ENCODE data around the gene SLC25A25. TPM values are rescaled to one million over a fixed set of nuclear protein-coding genes. Genes with fewer than 3 reads are reported as not detected.
"Not testable (repeated sequence)": the region's sequence is repeated elsewhere in the genome, so short reads cannot be mapped to it uniquely, and the experiment has no call there.

SLC25A25 gene
- total RNA-seq, 1 experiment from 2014 or later: 8.7 TPM

DNA sequence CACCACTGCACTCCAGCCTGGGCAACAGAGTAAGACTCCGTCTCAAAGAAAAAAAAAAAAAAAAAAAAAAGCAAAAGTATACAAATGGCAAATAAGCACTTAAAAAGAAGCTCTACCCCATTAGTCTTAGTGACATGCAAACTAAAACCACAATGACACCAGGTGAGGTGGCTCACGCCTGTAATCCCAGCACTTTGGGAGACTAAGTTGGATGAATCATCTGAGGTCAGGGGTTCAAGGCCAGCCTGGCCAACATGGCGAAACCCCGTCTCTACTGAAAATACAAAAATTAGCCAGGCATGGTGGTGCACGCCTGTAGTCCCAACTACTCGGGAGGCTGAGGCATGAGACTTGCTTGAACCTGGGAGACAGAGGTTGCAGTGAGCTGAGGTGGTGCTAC lies 22.6 kb upstream of the SLC25A25 start:
- not testable (repeated sequence) for H3K27me3 ChIP-seq, DNase-seq, H3K4me3 ChIP-seq, H3K9me3 ChIP-seq, H3K36me3 ChIP-seq

DNA sequence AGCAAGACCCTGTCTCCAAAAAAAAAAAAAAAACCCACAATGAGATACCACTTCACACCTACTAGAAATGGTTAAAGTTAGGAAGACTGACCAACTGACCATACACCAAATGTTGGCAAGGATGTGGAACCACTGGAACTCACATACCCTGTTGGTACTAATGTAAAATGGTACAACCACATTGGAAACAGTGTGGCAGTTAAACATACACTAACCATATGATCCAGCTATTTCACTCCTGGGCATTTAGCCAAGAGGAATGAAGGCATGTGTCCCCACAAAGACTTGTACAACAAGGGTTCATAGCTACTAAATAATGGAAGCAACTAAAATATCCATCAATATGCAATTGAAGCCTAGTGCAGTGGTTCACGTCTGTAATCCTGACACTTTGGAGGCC lies 22.2 kb upstream of the SLC25A25 start:
- no peaks in the 10 kb centered on the region for H3K9me3 ChIP-seq
- H3K36me3 ChIP-seq: no peaks in the 10 kb centered on the region
- no peaks in the 10 kb centered on the region for H3K27me3 ChIP-seq
- DNase-seq: no peak
- no peak overlapping the region for H3K4me3 ChIP-seq

DNA sequence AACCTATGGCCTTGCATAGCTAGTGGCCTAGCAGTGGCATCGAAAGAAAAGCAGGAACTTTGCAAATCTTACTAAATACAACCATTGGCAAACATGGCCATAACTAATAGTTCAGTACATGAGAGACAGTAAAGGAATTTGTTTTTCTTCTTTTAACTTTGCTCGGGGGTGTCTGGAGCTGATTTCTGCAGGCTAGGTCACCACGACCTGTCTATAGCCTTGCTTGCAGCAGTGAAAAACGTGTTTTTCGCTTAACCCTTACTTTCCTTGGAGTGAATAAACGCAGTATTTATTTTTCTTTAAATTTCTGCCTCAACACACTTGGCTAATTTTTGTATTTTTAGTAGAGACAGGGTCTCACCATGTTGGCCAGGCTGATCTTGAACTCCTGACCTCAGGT lies 20.8 kb upstream of the SLC25A25 start:
- Histone ChIP-seq H3K27me3 (no peaks in the 10 kb centered on the region), H3K9me3 (no peaks in the 10 kb centered on the region), H3K4me3 (no peak overlapping the region), H3K36me3 (no peaks in the 10 kb centered on the region)
- DNase-seq: no peak

DNA sequence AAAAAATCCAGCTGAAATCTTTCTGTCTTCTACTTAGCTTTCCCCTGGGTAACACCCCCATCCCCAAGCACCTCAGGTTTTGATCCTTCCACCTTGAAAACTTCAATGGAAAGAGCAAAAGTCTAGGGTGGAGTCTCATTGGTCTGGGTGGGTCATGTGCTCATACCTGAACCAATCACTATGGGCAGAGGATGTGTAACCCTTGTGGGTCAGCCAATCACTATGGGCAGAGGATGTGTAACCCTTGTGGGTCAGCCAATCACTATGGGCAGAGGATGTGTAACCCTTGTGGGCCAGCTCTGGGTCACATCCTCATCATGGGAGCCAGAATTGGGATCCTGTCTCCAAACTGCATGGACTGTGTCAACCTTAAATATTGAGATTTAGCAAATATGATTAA lies 19.4 kb upstream of the SLC25A25 start:
- no peak for DNase-seq
- no peak overlapping the region for H3K4me3 ChIP-seq
- H3K27me3 ChIP-seq: no peaks in the 10 kb centered on the region
- H3K9me3 ChIP-seq: no peaks in the 10 kb centered on the region
- H3K36me3 ChIP-seq: no peaks in the 10 kb centered on the region

DNA sequence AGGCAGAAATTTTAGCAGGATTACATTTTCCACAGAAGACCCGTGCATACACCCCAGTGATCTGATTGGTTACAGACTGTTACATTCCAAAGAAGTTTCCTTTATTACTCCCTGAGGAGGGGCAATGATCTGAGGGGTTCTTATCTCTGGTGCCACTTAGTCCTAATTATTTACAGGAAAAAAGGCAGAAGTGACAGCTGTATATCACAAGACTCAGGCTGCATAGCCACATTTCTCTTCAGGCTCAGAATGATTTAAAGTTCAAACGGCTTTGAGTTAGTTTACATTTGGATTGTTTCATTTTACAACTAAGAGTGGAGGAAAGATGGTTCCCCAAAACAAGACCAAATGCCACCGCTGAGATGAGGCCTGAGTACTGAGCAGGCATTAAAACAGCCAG lies 18.2 kb upstream of the SLC25A25 start:
- H3K9me3 ChIP-seq: no peaks in the 10 kb centered on the region
- no peaks in the 10 kb centered on the region for H3K27me3 ChIP-seq
- no peaks in the 10 kb centered on the region for H3K36me3 ChIP-seq
- H3K4me3 ChIP-seq: no peak overlapping the region
- DNase-seq: no peak

DNA sequence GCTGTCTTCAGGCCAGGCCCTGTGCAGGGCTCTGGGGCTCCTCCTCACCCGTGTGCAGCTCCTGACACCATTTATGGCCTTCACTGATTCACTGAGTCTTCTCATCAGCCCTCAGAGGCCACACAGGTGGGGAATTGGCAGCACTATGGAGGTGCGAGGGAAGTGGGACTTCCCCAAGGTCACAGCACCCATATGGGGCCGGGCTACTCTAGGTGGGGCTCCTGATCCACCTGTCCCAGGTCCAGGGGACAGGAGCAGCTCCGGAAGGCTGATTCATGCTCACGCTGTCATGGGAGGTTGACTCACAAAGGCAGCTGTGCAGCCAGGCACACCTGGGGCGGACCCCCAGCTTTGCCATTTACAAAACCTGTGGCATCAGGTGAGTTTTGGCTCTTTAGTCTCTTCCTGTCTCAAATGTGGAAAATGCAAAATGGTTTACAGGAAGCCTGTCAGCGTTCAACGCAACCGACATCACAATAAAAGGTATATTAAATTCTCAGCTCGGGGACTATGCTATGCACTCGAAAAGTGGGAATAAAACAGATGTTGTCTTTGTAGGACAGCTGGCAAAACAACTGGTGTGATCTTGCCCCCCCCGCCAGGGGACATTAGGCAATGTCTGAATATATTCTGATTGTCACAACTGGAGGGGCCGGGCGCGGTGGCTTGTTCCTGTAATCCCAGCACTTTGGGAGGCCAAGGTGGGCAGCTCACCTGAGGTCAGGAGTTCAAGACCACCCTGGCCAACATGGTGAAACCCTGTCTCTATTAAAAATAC lies 15.9 kb upstream of the SLC25A25 start:
- no peaks in the 10 kb centered on the region for H3K9me3 ChIP-seq
- no peaks in the 10 kb centered on the region for H3K27me3 ChIP-seq
- H3K4me3 ChIP-seq: no peak overlapping the region
- DNase-seq: no peak
- no peaks in the 10 kb centered on the region for H3K36me3 ChIP-seq

DNA sequence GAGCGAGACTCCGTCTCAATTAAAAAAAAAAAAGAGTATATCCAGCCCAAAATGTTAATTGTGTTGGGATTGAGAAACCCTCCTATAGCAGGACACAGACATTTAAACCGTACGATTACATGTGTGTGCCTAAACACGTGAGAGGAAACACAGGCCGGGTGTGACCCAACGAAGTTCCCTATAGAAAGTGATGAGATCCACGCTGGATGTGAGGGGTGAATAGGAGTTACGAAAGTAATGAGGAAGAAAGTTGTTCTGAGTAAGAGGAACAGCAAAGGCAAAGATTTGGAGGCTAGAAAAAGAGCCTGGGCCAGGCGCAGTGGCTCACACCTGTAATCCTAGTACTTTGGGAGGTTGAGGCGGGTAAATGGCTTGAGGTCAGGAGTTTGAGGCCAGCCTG lies 14.5 kb upstream of the SLC25A25 start:
- Histone ChIP-seq H3K27me3 (no peaks in the 10 kb centered on the region), H3K4me3 (no peak overlapping the region), H3K36me3 (no peaks in the 10 kb centered on the region), H3K9me3 (no peaks in the 10 kb centered on the region)
- no peak for DNase-seq

DNA sequence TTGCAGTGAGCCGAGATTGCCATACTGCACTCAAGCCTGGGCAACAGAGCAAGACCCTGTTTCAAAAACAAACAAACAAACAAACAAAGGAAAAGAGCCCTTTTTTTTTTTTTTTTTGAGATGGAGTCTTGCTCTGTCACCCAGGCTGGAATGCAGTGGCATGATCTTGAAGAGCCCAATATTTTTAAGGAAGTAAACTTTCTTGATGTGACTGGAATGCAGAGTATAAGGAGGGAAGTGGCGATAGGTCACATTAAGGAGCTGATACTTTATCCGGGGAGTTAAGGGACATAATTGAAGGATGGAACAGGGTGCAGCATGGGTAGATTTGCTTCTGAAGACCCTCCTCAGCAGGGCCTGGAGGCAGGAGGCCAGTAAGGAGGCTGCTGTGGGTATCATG lies 13.9 kb upstream of the SLC25A25 start:
- Histone ChIP-seq H3K27me3 (no peaks in the 10 kb centered on the region), H3K4me3 (no peak overlapping the region), H3K36me3 (no peaks in the 10 kb centered on the region), H3K9me3 (no peaks in the 10 kb centered on the region)
- DNase-seq: no peak

DNA sequence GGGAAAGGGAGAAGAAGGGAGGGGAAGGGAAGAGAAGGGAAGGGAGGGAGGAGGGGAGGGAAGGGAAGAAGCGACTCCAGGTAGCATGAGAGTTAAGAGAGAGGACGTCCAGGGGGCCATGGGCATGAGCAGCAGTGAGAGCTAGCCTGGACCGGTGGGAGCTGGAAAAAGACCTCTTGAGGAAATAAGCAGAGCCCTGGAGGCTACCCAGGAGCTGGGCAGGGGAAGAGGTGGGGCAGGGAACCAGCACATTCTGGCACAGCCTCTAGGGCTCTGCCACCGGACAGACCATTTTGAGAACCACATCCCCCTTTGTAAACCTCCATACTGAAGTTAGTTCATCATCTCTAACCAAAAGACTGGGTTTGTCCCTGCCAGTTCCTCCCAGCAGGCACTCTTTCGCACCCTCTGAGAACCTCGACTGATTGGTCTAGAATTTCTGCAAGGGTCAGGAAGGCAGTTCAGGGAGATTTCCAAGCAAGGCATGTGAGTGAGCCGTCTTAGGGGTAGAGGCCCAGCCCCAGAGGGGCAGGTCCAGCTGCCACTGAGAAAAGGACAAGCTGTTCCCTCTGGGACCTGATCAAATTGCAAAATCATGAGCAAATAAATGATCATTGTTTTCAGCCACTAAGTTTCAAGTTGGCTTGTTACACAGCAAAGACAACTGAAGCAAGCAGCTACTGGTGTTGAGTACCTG lies 12.5 kb upstream of the SLC25A25 start:
- Histone ChIP-seq H3K9me3 (no peaks in the 10 kb centered on the region), H3K27me3 (no peaks in the 10 kb centered on the region), H3K4me3 (no peak overlapping the region), H3K36me3 (no peaks in the 10 kb centered on the region)
- no peak for DNase-seq

DNA sequence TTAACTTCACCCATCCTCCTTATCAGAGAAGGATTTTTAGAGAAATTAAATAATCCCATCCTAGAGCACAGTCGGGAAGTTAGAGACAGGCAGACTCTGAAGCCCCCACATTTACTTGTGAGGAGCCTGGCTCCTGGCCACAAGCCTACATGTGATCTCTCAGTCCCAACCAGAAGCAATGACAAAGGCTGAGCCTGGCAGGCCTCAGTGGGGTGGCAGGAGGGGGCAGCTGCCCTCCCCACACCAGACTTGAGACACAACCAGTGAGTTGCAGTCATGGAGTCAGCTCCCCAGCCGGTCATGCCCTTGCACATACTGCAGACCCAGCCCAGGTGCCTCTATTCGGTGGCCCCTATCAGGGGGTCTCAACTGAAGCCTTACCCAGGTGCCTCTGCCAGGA lies 11.9 kb upstream of the SLC25A25 start:
- H3K36me3 ChIP-seq: no peaks in the 10 kb centered on the region
- H3K9me3 ChIP-seq: no peaks in the 10 kb centered on the region
- no peaks in the 10 kb centered on the region for H3K27me3 ChIP-seq
- no peak for DNase-seq
- H3K4me3 ChIP-seq: no peak overlapping the region

DNA sequence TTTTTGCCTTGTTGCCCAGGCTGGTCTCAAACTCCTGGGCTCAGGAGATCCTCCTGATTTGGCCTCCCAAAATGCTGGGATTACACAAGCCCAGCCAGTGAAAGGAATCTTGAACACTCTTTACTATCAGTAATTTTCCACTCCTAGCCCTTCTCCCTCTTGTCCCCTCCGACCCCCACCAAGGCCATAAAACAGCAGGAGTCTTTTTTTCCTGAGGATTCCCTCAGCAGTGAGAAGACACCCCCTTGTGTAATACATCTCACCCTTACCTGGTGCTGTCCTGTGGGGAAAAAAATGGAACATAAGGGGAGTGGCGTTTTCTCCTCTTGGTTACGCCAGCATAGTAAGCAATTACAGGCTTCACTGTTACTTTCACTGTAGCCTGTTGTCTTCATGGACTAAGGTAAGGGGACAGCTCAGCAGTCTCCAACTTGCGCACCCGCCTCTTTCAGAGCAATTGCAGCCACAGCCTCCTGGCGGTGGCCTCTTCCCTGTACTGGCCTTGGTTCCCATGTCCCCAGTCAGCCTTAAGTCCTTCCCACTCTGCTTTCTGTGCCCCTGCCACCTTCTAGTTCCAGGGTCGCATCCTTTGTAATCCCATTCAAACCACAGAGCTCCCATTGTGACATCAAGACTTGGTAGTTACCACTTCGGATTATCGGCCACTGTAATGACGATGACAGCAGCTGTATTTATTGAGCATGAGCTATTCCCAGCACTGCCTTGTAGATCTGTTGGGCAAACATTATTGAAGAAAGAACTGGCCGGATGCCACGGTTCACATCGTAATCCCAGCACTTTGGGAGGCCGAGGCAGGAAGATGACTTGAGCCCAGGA lies 10.9 kb upstream of the SLC25A25 start:
- no peaks in the 10 kb centered on the region for H3K9me3 ChIP-seq
- DNase-seq: no peak
- no peaks in the 10 kb centered on the region for H3K27me3 ChIP-seq
- H3K36me3 ChIP-seq: no peaks in the 10 kb centered on the region
- H3K4me3 ChIP-seq: no peak overlapping the region

DNA sequence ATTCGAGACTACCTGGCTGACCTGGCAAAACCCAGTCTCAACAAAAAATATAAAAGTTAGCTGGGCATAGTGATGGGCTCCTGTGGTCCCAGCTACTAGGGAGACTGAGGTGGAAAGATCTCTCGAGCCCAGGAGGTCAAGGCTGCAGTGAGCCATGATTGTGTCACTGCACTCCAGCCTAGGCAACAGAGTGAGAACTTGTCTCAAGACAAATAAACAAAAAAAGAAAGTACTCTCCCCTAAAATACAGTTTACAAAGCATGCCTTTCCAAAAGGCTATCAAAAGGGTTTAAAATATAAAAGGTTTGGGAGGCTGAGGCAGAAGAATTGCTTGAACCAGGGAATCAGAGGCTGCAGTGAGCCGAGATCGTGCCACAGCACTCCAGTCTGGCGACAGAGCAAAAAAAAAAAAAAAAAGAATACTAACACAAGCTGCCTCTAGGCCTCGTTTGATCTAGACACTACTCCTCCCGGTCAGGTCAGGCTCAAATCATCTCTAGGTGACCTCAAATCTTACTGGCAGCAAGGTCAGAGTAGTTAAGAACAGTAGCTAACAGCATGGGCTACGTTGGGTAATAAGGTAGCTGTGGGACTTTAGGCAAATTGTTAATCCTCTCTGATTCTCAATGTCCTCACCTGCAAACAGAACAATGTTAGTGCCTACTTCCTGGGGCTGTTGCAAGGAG lies 10.2 kb upstream of the SLC25A25 start:
- H3K9me3 ChIP-seq: no peaks in the 10 kb centered on the region
- no peaks in the 10 kb centered on the region; the same call in 1 of the 2 replicates for H3K36me3 ChIP-seq
- no peak for DNase-seq
- H3K27me3 ChIP-seq: no peaks in the 10 kb centered on the region
- no peak overlapping the region for H3K4me3 ChIP-seq

DNA sequence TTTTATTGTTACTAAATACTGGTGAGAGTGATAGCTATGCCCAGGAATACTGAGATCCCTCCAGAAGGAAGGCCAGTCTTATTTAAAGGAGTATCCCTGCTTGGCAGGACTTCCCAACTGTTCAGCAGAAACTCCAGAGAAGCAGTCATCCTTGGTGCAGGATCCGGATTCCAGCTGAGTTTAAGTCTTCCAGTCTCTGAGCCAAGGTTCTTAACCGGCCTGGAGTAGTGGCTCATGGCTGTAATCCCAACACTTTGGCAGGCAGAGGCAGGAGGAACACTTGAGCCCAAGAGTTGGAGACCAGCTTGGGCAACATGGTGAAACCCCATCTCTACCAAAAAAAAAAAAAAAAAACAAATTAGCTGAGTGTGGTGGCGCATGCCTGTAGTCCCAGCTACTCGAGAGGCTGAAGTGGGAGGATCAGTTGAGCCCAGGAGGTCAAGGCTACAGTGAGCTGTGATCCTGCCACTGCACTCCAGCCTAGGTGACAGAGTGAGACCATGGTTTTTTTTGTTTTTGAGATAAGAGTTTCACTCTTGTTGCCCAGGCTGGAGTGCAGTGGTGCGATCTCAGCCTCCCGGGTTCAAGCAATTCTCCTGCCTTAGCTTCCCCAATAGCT lies 8.6 kb upstream of the SLC25A25 start:
- Histone ChIP-seq H3K27me3 (no peaks in the 10 kb centered on the region), H3K4me3 (no peak overlapping the region), H3K9me3 (no peaks in the 10 kb centered on the region), H3K36me3 (peaks cover 3% of the 10 kb centered on the region; the same call in 1 of the 2 replicates)
- peak; percentile 87 for DNase-seq

DNA sequence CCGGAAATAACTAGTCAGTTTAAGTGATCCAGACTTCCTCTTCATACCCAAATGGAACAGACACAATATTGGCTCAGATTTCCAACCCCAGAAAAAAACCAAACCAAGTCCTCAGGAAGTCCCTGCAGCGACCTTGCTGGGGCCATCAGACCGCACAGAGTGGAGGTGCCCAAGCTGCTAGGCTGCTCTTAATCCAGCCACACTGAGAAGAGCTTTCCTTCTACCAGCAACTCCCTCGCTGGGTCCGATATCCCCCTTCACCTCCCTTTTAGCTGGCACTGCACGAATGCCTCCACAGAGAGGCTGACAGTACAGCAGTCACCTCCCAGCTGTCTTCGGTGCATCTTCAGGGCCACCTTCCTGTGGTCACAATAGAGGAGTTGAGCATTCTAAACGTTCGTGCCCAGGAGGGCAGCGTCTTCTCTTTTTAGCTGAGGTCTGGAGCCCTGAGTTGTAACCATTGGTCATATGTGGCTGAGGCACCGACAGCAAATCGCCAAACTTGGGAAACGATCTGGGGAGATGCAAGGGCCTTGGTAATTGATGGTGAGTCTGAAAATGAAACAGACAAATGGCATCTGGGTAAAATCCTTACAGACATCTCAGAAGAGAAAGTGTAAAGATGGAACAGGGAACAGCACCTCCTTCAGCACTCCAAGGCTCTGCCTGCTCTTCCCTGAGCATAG lies 6.6 kb upstream of the SLC25A25 start:
- Histone ChIP-seq H3K27me3 (no peaks in the 10 kb centered on the region), H3K9me3 (no peaks in the 10 kb centered on the region), H3K4me3 (no peak overlapping the region), H3K36me3 (peaks cover 3% of the 10 kb centered on the region; the same call in 1 of the 2 replicates)
- no peak for DNase-seq

DNA sequence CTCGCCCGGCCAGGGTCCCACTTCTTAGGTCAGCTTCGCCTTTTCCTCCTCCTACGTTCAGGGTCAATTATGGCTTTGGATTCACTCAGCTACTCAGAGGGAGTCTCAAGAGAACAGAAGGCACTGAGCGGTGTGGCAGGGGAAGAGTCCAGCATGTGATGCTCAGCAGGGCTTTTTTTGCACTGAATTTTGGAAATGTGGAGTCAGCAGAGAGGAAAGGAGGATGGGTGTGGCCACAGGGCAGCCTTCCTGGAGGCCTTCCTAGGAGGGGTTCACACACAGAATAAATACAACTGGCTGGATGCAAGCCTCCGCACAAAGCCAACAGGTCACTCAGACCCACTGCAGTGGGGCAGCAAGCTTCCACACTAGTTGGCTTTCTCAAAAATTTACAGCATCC lies 5.8 kb upstream of the SLC25A25 start:
- Histone ChIP-seq H3K9me3 (no peaks in the 10 kb centered on the region), H3K4me3 (no peak overlapping the region), H3K36me3 (peaks cover 3% of the 10 kb centered on the region; the same call in 1 of the 2 replicates), H3K27me3 (no peaks in the 10 kb centered on the region)
- no peak for DNase-seq

Data from MG63 (cell line).